Measurements from ENCODE around the gene MS4A8. TPM values are rescaled to one million over a fixed set of nuclear protein-coding genes. Genes with fewer than 3 reads are reported as not detected.
"Not testable (repeated sequence)": the region's sequence is repeated elsewhere in the genome, so short reads cannot be mapped to it uniquely, and the experiment has no call there.

MS4A8 gene
- total RNA-seq (2014; rRNA removed; shearing (Covaris generic)) = 0.17 TPM in 1 of 2 replicates, not detected in the other

GRCh38 chr11:60699284-60699691 lies at the start of gene MS4A8:
Gene MS4A8, plus strand, starts transcription at chr11:60699612. Its CDS starts 1,249 bp downstream, at chr11:60700861.
- peak; percentile 29 for DNase-seq (ENCODE audit: low spot score)

- DNase-seq (ENCODE audit: low spot score) = no peak
These were observed 41.5 kb upstream of the MS4A8 start for GRCh38 chr11:60657888-60658287.

- DNase-seq (ENCODE audit: low spot score) = no peak
These were observed 41.0 kb upstream of the MS4A8 start for GRCh38 chr11:60658409-60658808.

- no peak for DNase-seq (ENCODE audit: low spot score)
These were observed 27.2 kb upstream of the MS4A8 start for GRCh38 chr11:60672255-60672654.

GRCh38 chr11:60678231-60678630 lies 21.2 kb upstream of the MS4A8 start:
- DNase-seq (ENCODE audit: low spot score) = not testable (repeated sequence)

- DNase-seq (ENCODE audit: low spot score) = no peak
These were observed 19.5 kb upstream of the MS4A8 start for GRCh38 chr11:60679879-60680278.

GRCh38 chr11:60680455-60681119 lies 18.8 kb upstream of the MS4A8 start:
- no peak for DNase-seq (ENCODE audit: low spot score)

GRCh38 chr11:60684541-60684848 lies 14.9 kb upstream of the MS4A8 start:
- DNase-seq (ENCODE audit: low spot score) = not testable (repeated sequence)

- DNase-seq (ENCODE audit: low spot score) = no peak
These were observed 7.8 kb upstream of the MS4A8 start for GRCh38 chr11:60691661-60692060.

GRCh38 chr11:60699936-60700335 lies 524 bp downstream of the MS4A8 start:
- DNase-seq (ENCODE audit: low spot score) = no peak

- DNase-seq (ENCODE audit: low spot score) = no peak
These were observed 1.5 kb downstream of the MS4A8 start for GRCh38 chr11:60700689-60701468.

- no peak for DNase-seq (ENCODE audit: low spot score)
These were observed 2.0 kb downstream of the MS4A8 start for GRCh38 chr11:60701469-60701818.

- no peak for DNase-seq (ENCODE audit: low spot score)
These were observed 4.0 kb downstream of the MS4A8 start for GRCh38 chr11:60703374-60703773.

- DNase-seq (ENCODE audit: low spot score) = no peak
These were observed 6.5 kb downstream of the MS4A8 start for GRCh38 chr11:60705895-60706294.

GRCh38 chr11:60706931-60707330 lies 7.5 kb downstream of the MS4A8 start:
- DNase-seq (ENCODE audit: low spot score) = no peak

GRCh38 chr11:60710482-60710881 lies 11.1 kb downstream of the MS4A8 start:
- DNase-seq (ENCODE audit: low spot score) = no peak

GRCh38 chr11:60711276-60711675 lies 11.9 kb downstream of the MS4A8 start:
- DNase-seq (ENCODE audit: low spot score) = no peak

GRCh38 chr11:60713423-60713822 lies 14.0 kb downstream of the MS4A8 start:
- not testable (repeated sequence) for DNase-seq (ENCODE audit: low spot score)

GRCh38 chr11:60717956-60718355 lies 18.5 kb downstream of the MS4A8 start:
- DNase-seq (ENCODE audit: low spot score) = no peak

GRCh38 chr11:60718524-60719316 lies 19.3 kb downstream of the MS4A8 start:
- no peak for DNase-seq (ENCODE audit: low spot score)

- DNase-seq (ENCODE audit: low spot score) = no peak
These were observed 20.0 kb downstream of the MS4A8 start for GRCh38 chr11:60719391-60719790.

- DNase-seq (ENCODE audit: low spot score) = no peak
These were observed 21.0 kb downstream of the MS4A8 start for GRCh38 chr11:60720460-60720859.

GRCh38 chr11:60724420-60724819 lies 25.0 kb downstream of the MS4A8 start, which contains the start of gene MS4A18:
Gene MS4A18, plus strand, starts transcription at chr11:60724720.
- DNase-seq (ENCODE audit: low spot score) = no peak
